ENCODE data around the gene NBPF11. TPM values are rescaled to one million over a fixed set of nuclear protein-coding genes. Genes with fewer than 3 reads are reported as not detected.
"Not testable (repeated sequence)": the region's sequence is repeated elsewhere in the genome, so short reads cannot be mapped to it uniquely, and the experiment has no call there.

NBPF11 gene
- total RNA-seq, 1 donor from 2014 or later, result 12.4 TPM

- intact Hi-C loops (cut with DNase I); H3K9me3 ChIP-seq; H3K4me1 ChIP-seq; H3K36me3 ChIP-seq; H3K27me3 ChIP-seq (ENCODE audit: low read depth): not testable (repeated sequence)
- DNase-seq (peak; percentile 69), ATAC-seq (peak; percentile 81 to 83)
- Histone ChIP-seq H3K4me3 (peak overlapping the region; percentile 70), H3K27ac (peak overlapping the region; percentile 74)
These were observed 686 bp downstream of the NBPF11 start for GRCh38 chr1:148151371-148151819.

- ATAC-seq, result peak in 1 of 2 donors; percentile 28
- H3K4me3 ChIP-seq, result peak overlapping the region; percentile 70
These were observed 1.1 kb downstream of the NBPF11 start for GRCh38 chr1:148150945-148151344.

GRCh38 chr1:148150014-148150413, 2.1 kb downstream of the NBPF11 start:
- ATAC-seq; H3K9me3 ChIP-seq; H3K27me3 ChIP-seq (ENCODE audit: low read depth); H3K36me3 ChIP-seq; H3K4me1 ChIP-seq; H3K4me3 ChIP-seq; intact Hi-C loops (cut with DNase I); H3K27ac ChIP-seq; DNase-seq: not testable (repeated sequence)

More at GRCh38 chr1:148150945-148151344, 1.1 kb downstream of the NBPF11 start:
- H3K9me3 ChIP-seq; H3K4me1 ChIP-seq; intact Hi-C loops (cut with DNase I); H3K36me3 ChIP-seq; DNase-seq; H3K27me3 ChIP-seq (ENCODE audit: low read depth): not testable (repeated sequence)
- H3K27ac ChIP-seq, result peak overlapping the region; percentile 74

GRCh38 chr1:148149050-148149815, 2.8 kb downstream of the NBPF11 start:
- intact Hi-C loops (cut with DNase I); H3K4me3 ChIP-seq: not testable (repeated sequence)

GRCh38 chr1:148147052-148147838, 4.8 kb downstream of the NBPF11 start:
- ATAC-seq; H3K4me3 ChIP-seq; intact Hi-C loops (cut with DNase I); DNase-seq; H3K36me3 ChIP-seq; H3K9me3 ChIP-seq; H3K27me3 ChIP-seq (ENCODE audit: low read depth); H3K27ac ChIP-seq; H3K4me1 ChIP-seq: not testable (repeated sequence)

More at GRCh38 chr1:148149050-148149815, 2.8 kb downstream of the NBPF11 start:
- DNase-seq; ATAC-seq; H3K4me1 ChIP-seq; H3K27me3 ChIP-seq (ENCODE audit: low read depth); H3K9me3 ChIP-seq; H3K36me3 ChIP-seq; H3K27ac ChIP-seq: not testable (repeated sequence)

GRCh38 chr1:148146191-148146997, 5.7 kb downstream of the NBPF11 start:
- H3K27me3 ChIP-seq (ENCODE audit: low read depth); H3K4me1 ChIP-seq; H3K4me3 ChIP-seq; H3K36me3 ChIP-seq; H3K27ac ChIP-seq; H3K9me3 ChIP-seq; ATAC-seq; DNase-seq; intact Hi-C loops (cut with DNase I): not testable (repeated sequence)

GRCh38 chr1:148143223-148143622, 8.9 kb downstream of the NBPF11 start:
- H3K27me3 ChIP-seq (ENCODE audit: low read depth); H3K4me1 ChIP-seq; DNase-seq; intact Hi-C loops (cut with DNase I); ATAC-seq; H3K4me3 ChIP-seq; H3K27ac ChIP-seq; H3K9me3 ChIP-seq; H3K36me3 ChIP-seq: not testable (repeated sequence)

GRCh38 chr1:148141936-148142335, 10.1 kb downstream of the NBPF11 start:
- H3K9me3 ChIP-seq; H3K4me1 ChIP-seq; H3K4me3 ChIP-seq; H3K27ac ChIP-seq; DNase-seq; H3K27me3 ChIP-seq (ENCODE audit: low read depth); ATAC-seq; H3K36me3 ChIP-seq; intact Hi-C loops (cut with DNase I): not testable (repeated sequence)

GRCh38 chr1:148138606-148139005, 13.5 kb downstream of the NBPF11 start:
- ATAC-seq; H3K4me3 ChIP-seq; H3K9me3 ChIP-seq; H3K4me1 ChIP-seq; H3K27ac ChIP-seq; H3K36me3 ChIP-seq; H3K27me3 ChIP-seq (ENCODE audit: low read depth); intact Hi-C loops (cut with DNase I); DNase-seq: not testable (repeated sequence)

GRCh38 chr1:148122341-148122740, 29.7 kb downstream of the NBPF11 start:
- H3K27me3 ChIP-seq (ENCODE audit: low read depth); intact Hi-C loops (cut with DNase I); DNase-seq; H3K36me3 ChIP-seq; H3K27ac ChIP-seq; H3K4me3 ChIP-seq; H3K4me1 ChIP-seq; ATAC-seq; H3K9me3 ChIP-seq: not testable (repeated sequence)
